HepG2 (cell line): Measurements from ENCODE around the gene PSKH1.

Source experiments
- CEBPB ChIP-seq: IDR thresholded peaks from 2 replicates; pipeline ENCODE4 v1.6.1; 2011; ENCODE audit warnings: low read depth, low read length, improper control_type of control experiment, borderline replicate concordance
- CTCF ChIP-seq: sonication (generic); formaldehyde crosslinking; IDR thresholded peaks from 2 replicates; pipeline ENCODE4 v1.5.0; 2020; ENCODE audit warnings: mild to moderate bottlenecking, missing genetic modification reagents, moderate library complexity
- FIP1L1 ChIP-seq: fragments of 200-400 bp; formaldehyde crosslinking; IDR thresholded peaks from 2 replicates; pipeline ENCODE4 v1.6.1; 2018; ENCODE audit warnings: low read depth, mild to moderate bottlenecking, low read length, moderate library complexity, borderline replicate concordance; ENCODE audit not compliant: insufficient read depth
- FOSL1 ChIP-seq: sonication (generic); formaldehyde crosslinking; IDR thresholded peaks from 2 replicates; pipeline ENCODE4 v1.9.0; 2021; ENCODE audit warnings: missing genetic modification reagents, borderline replicate concordance
- FOXA1 ChIP-seq, 2 experiments: fragments of 450-650 bp in 1 of 2; sonication (generic) in 1 of 2; formaldehyde crosslinking in 1 of 2; IDR thresholded peaks; 2 replicates each; pipeline versions ENCODE4 v1.4.0 to v1.6.1; 2016 to 2020; ENCODE audit warnings: missing genetic modification reagents in 1 of 2
- HNF1B ChIP-seq: sonication (generic); formaldehyde crosslinking; IDR thresholded peaks from 2 replicates; pipeline ENCODE4 v1.5.1; 2020; ENCODE audit warnings: mild to moderate bottlenecking, moderate library complexity, missing genetic modification reagents
- HNF4A ChIP-seq: sonication (generic); formaldehyde crosslinking; IDR thresholded peaks from 2 replicates; pipeline ENCODE4 v1.4.0; 2020; ENCODE audit warnings: missing genetic modification reagents
- MTERF4 ChIP-seq: sonication (generic); formaldehyde crosslinking; IDR thresholded peaks from 2 replicates; pipeline ENCODE4 v1.8.0; 2023; ENCODE audit warnings: mild to moderate bottlenecking, missing genetic modification reagents
- PBX3 ChIP-seq: sonication (generic); formaldehyde crosslinking; IDR thresholded peaks from 2 replicates; pipeline ENCODE4 v1.8.1; 2023; ENCODE audit warnings: missing genetic modification reagents, inconsistent platforms, borderline replicate concordance
- POLR2A ChIP-seq, 2 experiments: IDR thresholded peaks; 2 replicates each; pipeline ENCODE4 v1.6.1; 2011; ENCODE audit warnings: low read depth in 2 of 2, low read length in 2 of 2, mild to moderate bottlenecking in 1 of 2, moderate library complexity in 1 of 2; ENCODE audit not compliant: insufficient read depth in 1 of 2
- TAF1 ChIP-seq: sonication (generic); formaldehyde crosslinking; IDR thresholded peaks from 2 replicates; pipeline ENCODE4 v1.4.0; 2020; ENCODE audit warnings: missing genetic modification reagents
- TCF7 ChIP-seq: sonication (generic); IDR thresholded peaks from 2 replicates; pipeline ENCODE4 v1.6.1; 2016; ENCODE audit warnings: antibody characterized with exemption, low read depth
- ZIK1 ChIP-seq: sonication (generic); formaldehyde crosslinking; IDR thresholded peaks from 2 replicates; pipeline ENCODE4 v1.5.0; 2020; ENCODE audit warnings: mild to moderate bottlenecking, low read depth, missing genetic modification reagents, borderline replicate concordance
- ZNF747 ChIP-seq: sonication (generic); formaldehyde crosslinking; IDR thresholded peaks from 2 replicates; pipeline ENCODE4 v1.8.1; 2023; ENCODE audit warnings: missing genetic modification reagents, mild to moderate bottlenecking, borderline replicate concordance

- TF ChIP-seq ZIK1 (CRISPR knock-in tag) = no peak
- no peak for TF ChIP-seq POLR2A (IDR thresholded peaks at IDR 0.05; ENCODE audit: insufficient read depth in 1 of 2, low read depth in 2 of 2, low read length in 2 of 2)
- TF ChIP-seq TCF7 = no peak
- TF ChIP-seq TAF1 = no peak
- no peak for TF ChIP-seq ZNF747 (CRISPR knock-in tag)
- no peak for TF ChIP-seq CTCF (CRISPR knock-in tag)
- TF ChIP-seq CEBPB = no peak
- no peak for TF ChIP-seq FIP1L1
- no peak for TF ChIP-seq HNF4A (CRISPR knock-in tag)
- no peak for TF ChIP-seq HNF1B
- TF ChIP-seq FOSL1 (CRISPR knock-in tag) = no peak
- no peak for TF ChIP-seq FOXA1 (IDR thresholded peaks at IDR 0.05)
- TF ChIP-seq FOXA1 (CRISPR knock-in tag; IDR thresholded peaks at IDR 0.05) = no peak
- no peak for TF ChIP-seq PBX3 (CRISPR knock-in tag)
- TF ChIP-seq MTERF4 (CRISPR knock-in tag) = no peak
These were observed 70.2 kb downstream of the PSKH1 start for GRCh38 chr16:67963292-67963661.
